Body of pancreas (tissue), 4 donors: ENCODE results near the gene EHD3. TPM values are rescaled to one million over a fixed set of nuclear protein-coding genes. Genes with fewer than 3 reads are reported as not detected.

Source experiments
- ATAC-seq: fragments of 150-250 bp; one replicate; pipeline ENCODE4 v1.9.1; 2016
- DNase-seq, 4 donors: peaks; one replicate each; pipeline ENCODE4 v3.0.0-alpha.2; 2019
- H3K27ac ChIP-seq, 4 donors: fragments of 200-600 bp; sonication (generic); 1 replicate in 3 of 4; 2 replicates in 1 of 4; pipeline versions ENCODE4 v1.5.1 to v1.6.1; 2016 to 2019; ENCODE audit warnings: mild to moderate bottlenecking in 1 of 4, mixed read lengths in 1 of 4, moderate library complexity in 1 of 4
- H3K27me3 ChIP-seq, 2 donors: fragments of 200-600 bp; sonication (generic); one replicate each; pipeline ENCODE4 v1.6.0; 2016; ENCODE audit warnings: mild to moderate bottlenecking in 1 of 2
- H3K36me3 ChIP-seq, 2 donors: fragments of 200-600 bp; sonication (generic); replicated peaks in 1 of 2; 2 replicates each; pipeline ENCODE4 v1.5.1; 2016; ENCODE audit warnings: low read depth in 2 of 2; ENCODE audit not compliant: insufficient read depth in 1 of 2
- H3K4me1 ChIP-seq: fragments of 200-600 bp; sonication (generic); one replicate; pipeline ENCODE4 v1.6.0; 2016
- H3K4me3 ChIP-seq, 2 donors: fragments of 200-600 bp; sonication (generic); 1 replicate in 1 of 2; 2 replicates in 1 of 2; pipeline ENCODE4 v1.5.1; 2016 to 2019
- H3K9me3 ChIP-seq, 3 donors: fragments of 200-600 bp; sonication (generic); 1 replicate in 2 of 3; 2 replicates in 1 of 3; pipeline ENCODE4 v1.5.1; 2016
- POLR2A ChIP-seq, 3 donors: fragments of 450-650 bp; IDR thresholded peaks; one replicate each; pipeline ENCODE4 v1.6.1; 2016; ENCODE audit warnings: antibody characterized with exemption in 3 of 3, mild to moderate bottlenecking in 2 of 3
- WGBS, 2 donors: methylation state at CpG; one replicate each; pipeline ENCODE4 v1.1.5; 2017; 5-methylcytosine and 5-hydroxymethylcytosine counted together
- intact Hi-C: fragments of 100-400 bp; cut with DNase I; formaldehyde crosslinking; loops from one replicate; pipeline ENCODE4 v1.15.1; 2023
- total RNA-seq, 2 donors: library from RNA; depleted of rRNA; stranded (reverse); fragments of >200 nt; gene quantifications; one replicate each; pipeline ENCODE4 v1.1.0, GENCODE V29; 2016
- TF ChIP-seq, protein P1 (sequence below), 7 experiments: fragments of 450-650 bp in 4 of 7; fragments of 200-600 bp in 3 of 7; sonication (generic) in 3 of 7; IDR thresholded peaks; one replicate each; pipeline ENCODE4 v1.5.1; 2016 to 2019; ENCODE audit warnings: antibody characterized with exemption in 7 of 7

The EHD3 gene
- total RNA-seq, 2 donors from 2014 or later = 0.99 to 2.3 TPM

GRCh38 chr2:31284107-31284506, 50.2 kb downstream of the EHD3 start:
- H3K4me1 ChIP-seq = no peaks in the 10 kb centered on the region
- no peaks in the 10 kb centered on the region for H3K9me3 ChIP-seq
- H3K4me3 ChIP-seq = no peak overlapping the region
- H3K36me3 ChIP-seq = no peaks in the 10 kb centered on the region
- no peak overlapping the region for H3K27ac ChIP-seq
- TF ChIP-seq POLR2A (IDR thresholded peaks at IDR 0.05) = no peak
- TF ChIP-seq, protein P1, sequence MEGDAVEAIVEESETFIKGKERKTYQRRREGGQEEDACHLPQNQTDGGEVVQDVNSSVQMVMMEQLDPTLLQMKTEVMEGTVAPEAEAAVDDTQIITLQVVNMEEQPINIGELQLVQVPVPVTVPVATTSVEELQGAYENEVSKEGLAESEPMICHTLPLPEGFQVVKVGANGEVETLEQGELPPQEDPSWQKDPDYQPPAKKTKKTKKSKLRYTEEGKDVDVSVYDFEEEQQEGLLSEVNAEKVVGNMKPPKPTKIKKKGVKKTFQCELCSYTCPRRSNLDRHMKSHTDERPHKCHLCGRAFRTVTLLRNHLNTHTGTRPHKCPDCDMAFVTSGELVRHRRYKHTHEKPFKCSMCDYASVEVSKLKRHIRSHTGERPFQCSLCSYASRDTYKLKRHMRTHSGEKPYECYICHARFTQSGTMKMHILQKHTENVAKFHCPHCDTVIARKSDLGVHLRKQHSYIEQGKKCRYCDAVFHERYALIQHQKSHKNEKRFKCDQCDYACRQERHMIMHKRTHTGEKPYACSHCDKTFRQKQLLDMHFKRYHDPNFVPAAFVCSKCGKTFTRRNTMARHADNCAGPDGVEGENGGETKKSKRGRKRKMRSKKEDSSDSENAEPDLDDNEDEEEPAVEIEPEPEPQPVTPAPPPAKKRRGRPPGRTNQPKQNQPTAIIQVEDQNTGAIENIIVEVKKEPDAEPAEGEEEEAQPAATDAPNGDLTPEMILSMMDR (IDR thresholded peaks at IDR 0.05) = no peak
- ATAC-seq (no peak), DNase-seq (no peak)
- 66 to 86% methylated on average over 2 of the region's 2 CpGs for WGBS, 2 donors
- intact Hi-C loops = no loop called here
- H3K27me3 ChIP-seq = no peaks in the 10 kb centered on the region

DNA sequence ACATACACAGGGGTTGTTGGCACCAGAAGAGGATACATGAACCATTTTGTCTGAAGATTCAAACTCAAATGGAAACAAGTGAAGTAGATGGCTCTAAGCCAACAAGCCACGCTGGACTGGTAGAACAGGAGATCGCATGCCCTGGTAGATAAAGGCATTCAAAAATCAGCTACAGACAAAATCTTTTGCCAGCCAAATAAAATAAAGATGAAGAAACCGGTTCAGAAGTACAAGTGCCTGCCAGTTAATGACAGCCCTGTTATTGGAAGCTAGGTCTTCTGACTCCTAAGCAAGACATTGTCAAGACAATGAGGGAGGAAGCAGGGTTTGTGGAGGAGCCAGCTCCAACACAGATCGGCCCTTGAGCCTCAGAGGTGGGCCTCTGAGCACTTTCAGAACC, 52.3 kb downstream of the EHD3 start:
- no peak overlapping the region for H3K4me3 ChIP-seq
- ATAC-seq = no peak
- H3K4me1 ChIP-seq = no peaks in the 10 kb centered on the region
- WGBS, 2 donors = 43 to 48% methylated on average over 4 of the region's 4 CpGs
- no peaks in the 10 kb centered on the region for H3K36me3 ChIP-seq
- no peaks in the 10 kb centered on the region for H3K27me3 ChIP-seq
- no peak overlapping the region for H3K27ac ChIP-seq
- intact Hi-C loops = no loop called here
- no peak for DNase-seq
- no peaks in the 10 kb centered on the region for H3K9me3 ChIP-seq
- TF ChIP-seq, protein P1 (IDR thresholded peaks at IDR 0.05) = no peak
- TF ChIP-seq POLR2A (IDR thresholded peaks at IDR 0.05) = no peak

DNA sequence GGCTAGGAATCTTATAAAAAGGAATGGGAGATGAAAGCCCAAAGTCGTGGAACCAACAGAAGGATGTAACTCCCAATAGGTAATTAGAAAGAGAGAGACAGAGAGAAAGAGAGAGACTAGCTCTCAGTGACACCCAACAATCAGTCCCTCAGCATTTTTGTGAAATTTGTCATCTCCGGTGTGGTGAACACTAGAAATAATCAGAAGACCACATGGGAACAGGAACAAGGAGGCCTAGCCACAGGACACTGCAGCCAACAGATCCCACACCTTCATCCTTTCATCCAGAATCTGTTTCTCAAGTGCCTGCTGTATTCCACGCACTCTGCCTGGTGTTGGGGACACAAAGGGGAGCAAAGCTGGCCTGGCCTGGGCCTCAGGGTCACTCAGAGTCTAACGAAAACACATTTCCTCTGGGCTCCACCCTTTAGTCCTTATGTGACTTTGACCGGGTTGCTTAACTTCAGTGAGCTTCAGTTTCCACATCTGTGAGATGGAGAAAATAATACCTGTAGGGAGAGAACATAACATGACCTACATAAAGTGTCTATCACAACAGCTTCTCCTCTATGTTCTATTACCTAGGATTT, 53.1 kb downstream of the EHD3 start:
- 76 to 85% methylated on average over 5 of the region's 5 CpGs for WGBS, 2 donors
- DNase-seq = no peak
- ATAC-seq = no peak
- Histone ChIP-seq H3K27ac (no peak overlapping the region), H3K27me3 (no peaks in the 10 kb centered on the region), H3K4me1 (no peaks in the 10 kb centered on the region), H3K4me3 (no peak overlapping the region), H3K9me3 (no peaks in the 10 kb centered on the region), H3K36me3 (no peaks in the 10 kb centered on the region)
- TF ChIP-seq POLR2A (IDR thresholded peaks at IDR 0.05) = no peak
- TF ChIP-seq, protein P1 (IDR thresholded peaks at IDR 0.05) = no peak
- intact Hi-C loops = no loop called here

- H3K36me3 ChIP-seq = no peaks in the 10 kb centered on the region
- intact Hi-C loops = no loop called here
- no peaks in the 10 kb centered on the region for H3K4me1 ChIP-seq
- ATAC-seq (no peak), DNase-seq (no peak)
- H3K9me3 ChIP-seq = no peaks in the 10 kb centered on the region
- H3K4me3 ChIP-seq = no peak overlapping the region
- H3K27ac ChIP-seq = no peak overlapping the region
- TF ChIP-seq, protein P1 (IDR thresholded peaks at IDR 0.05) = no peak
- TF ChIP-seq POLR2A (IDR thresholded peaks at IDR 0.05) = no peak
- 62 to 64% methylated on average over 2 of the region's 2 CpGs for WGBS, 2 donors
- no peaks in the 10 kb centered on the region for H3K27me3 ChIP-seq
These were observed 53.7 kb downstream of the EHD3 start for GRCh38 chr2:31287654-31288053.

- no peak overlapping the region for H3K4me3 ChIP-seq
- no peak overlapping the region for H3K27ac ChIP-seq
- no peaks in the 10 kb centered on the region for H3K4me1 ChIP-seq
- intact Hi-C loops = no loop called here
- H3K27me3 ChIP-seq = no peaks in the 10 kb centered on the region
- no peak for DNase-seq
- H3K9me3 ChIP-seq = no peaks in the 10 kb centered on the region
- no peaks in the 10 kb centered on the region for H3K36me3 ChIP-seq
- TF ChIP-seq, protein P1 (IDR thresholded peaks at IDR 0.05) = no peak
- no peak for TF ChIP-seq POLR2A (IDR thresholded peaks at IDR 0.05)
- 50 to 65% methylated on average over 1 of the region's 1 CpG for WGBS, 2 donors
- ATAC-seq = no peak
These were observed 60.2 kb downstream of the EHD3 start for GRCh38 chr2:31294196-31294595.
